GM03348 (cell line): ENCODE data around the gene CPN1.
"Not testable (repeated sequence)": the region's sequence is repeated elsewhere in the genome, so short reads cannot be mapped to it uniquely, and the experiment has no call there.

Experiments
- DNase-seq: peaks from one replicate; pipeline ENCODE4 v3.0.0; 2012; ENCODE audit warnings: low spot score

CPN1 gene

GRCh38 chr10:100022403-100022802 is 59.3 kb downstream of the CPN1 start:
- no peak for DNase-seq

GRCh38 chr10:100021322-100021721 is 60.3 kb downstream of the CPN1 start:
- DNase-seq, result no peak

GRCh38 chr10:100020886-100021253 is 60.8 kb downstream of the CPN1 start:
- no peak for DNase-seq

GRCh38 chr10:100020142-100020885 is 61.4 kb downstream of the CPN1 start:
- no peak for DNase-seq

- no peak for DNase-seq
These were observed 61.9 kb downstream of the CPN1 start for GRCh38 chr10:100019787-100020141.

GRCh38 chr10:100014071-100014762 is 67.5 kb downstream of the CPN1 start:
- DNase-seq, result no peak

GRCh38 chr10:100013621-100014020 is 68.0 kb downstream of the CPN1 start:
- no peak for DNase-seq

GRCh38 chr10:100011906-100012305 is 69.8 kb downstream of the CPN1 start:
- not testable (repeated sequence) for DNase-seq

GRCh38 chr10:100009793-100010676 is 71.6 kb downstream of the CPN1 start, which contains the start of gene DNMBP:
DNMBP (minus strand) TSS chr10:100009947; CDS start chr10:99972124, 37,823 bp downstream.
- DNase-seq, result peak; percentile 97

- DNase-seq, result no peak
These were observed 72.3 kb downstream of the CPN1 start for GRCh38 chr10:100009283-100009792.

- DNase-seq, result no peak
These were observed 72.9 kb downstream of the CPN1 start for GRCh38 chr10:100008708-100009282.

- peak; percentile 55 for DNase-seq
These were observed 73.5 kb downstream of the CPN1 start for GRCh38 chr10:100008142-100008522.

GRCh38 chr10:100007231-100008141 is 74.2 kb downstream of the CPN1 start:
- DNase-seq, result no peak

- DNase-seq, result peak; percentile 80
These were observed 75.3 kb downstream of the CPN1 start for GRCh38 chr10:100006243-100006886.

- no peak for DNase-seq
These were observed 76.7 kb downstream of the CPN1 start for GRCh38 chr10:100004805-100005510.

- no peak for DNase-seq
These were observed 81.5 kb downstream of the CPN1 start for GRCh38 chr10:100000109-100000644.

- DNase-seq, result no peak
These were observed 82.2 kb downstream of the CPN1 start for GRCh38 chr10:99999319-100000108.

GRCh38 chr10:99998889-99999288 is 82.8 kb downstream of the CPN1 start:
- DNase-seq, result no peak
